8988T (cell line): ENCODE measurements around the gene PDE6D.

Source experiments
- DNase-seq: peaks from one replicate; pipeline ENCODE4 v3.0.0; 2011

The PDE6D gene

GRCh38 chr2:231706731-231707624, 74.1 kb downstream of the PDE6D start:
- DNase-seq, result peak; percentile 91

GRCh38 chr2:231704017-231704416, 77.1 kb downstream of the PDE6D start:
- no peak for DNase-seq

GRCh38 chr2:231701456-231702373, 79.4 kb downstream of the PDE6D start:
- no peak for DNase-seq

GRCh38 chr2:231699006-231699405, 82.1 kb downstream of the PDE6D start:
- no peak for DNase-seq

GRCh38 chr2:231696004-231696367, 85.1 kb downstream of the PDE6D start:
- DNase-seq, result no peak

- no peak for DNase-seq
These were observed 87.1 kb downstream of the PDE6D start for GRCh38 chr2:231693956-231694355.

- no peak for DNase-seq
These were observed 88.2 kb downstream of the PDE6D start for GRCh38 chr2:231692847-231693246.

- no peak for DNase-seq
These were observed 89.8 kb downstream of the PDE6D start for GRCh38 chr2:231691251-231691772.

GRCh38 chr2:231689124-231689893, 91.8 kb downstream of the PDE6D start:
- no peak for DNase-seq

- no peak for DNase-seq
These were observed 92.4 kb downstream of the PDE6D start for GRCh38 chr2:231688719-231689118.

GRCh38 chr2:231687961-231688360, 93.1 kb downstream of the PDE6D start:
- DNase-seq, result no peak

GRCh38 chr2:231687133-231687852, 93.8 kb downstream of the PDE6D start:
- peak; percentile 91 for DNase-seq

- no peak for DNase-seq
These were observed 94.6 kb downstream of the PDE6D start for GRCh38 chr2:231686192-231687100.

GRCh38 chr2:231685349-231686191, 95.5 kb downstream of the PDE6D start:
- no peak for DNase-seq

GRCh38 chr2:231684314-231685223, 96.5 kb downstream of the PDE6D start:
- no peak for DNase-seq

GRCh38 chr2:231683292-231684235, 97.5 kb downstream of the PDE6D start:
- DNase-seq, result no peak

GRCh38 chr2:231682603-231683291, 98.3 kb downstream of the PDE6D start:
- DNase-seq, result no peak
